GM18867 (cell line): ENCODE results near the gene KLHL3.

Experiments
- ATAC-seq: cut with Tn5 transposase; IDR thresholded peaks from one replicate; pipeline ENCODE4 v1.9.1; 2021; ENCODE audit warnings: mild to moderate bottlenecking, moderate library complexity; ENCODE audit not compliant: unreplicated experiment

The KLHL3 gene

GRCh38 chr5:137615171-137615775 is 120.6 kb downstream of the KLHL3 start:
- ATAC-seq: no peak

GRCh38 chr5:137613554-137614265 is 122.2 kb downstream of the KLHL3 start:
- no peak for ATAC-seq

- ATAC-seq: no peak
Measured at GRCh38 chr5:137612576-137612975, 123.3 kb downstream of the KLHL3 start.

- no peak for ATAC-seq
Measured at GRCh38 chr5:137611794-137612435, 124.0 kb downstream of the KLHL3 start.

GRCh38 chr5:137611011-137611580 is 124.8 kb downstream of the KLHL3 start:
- ATAC-seq: no peak

- ATAC-seq: no peak
Measured at GRCh38 chr5:137610598-137610997, 125.3 kb downstream of the KLHL3 start.

- no peak for ATAC-seq
Measured at GRCh38 chr5:137609127-137609526, 126.8 kb downstream of the KLHL3 start.

GRCh38 chr5:137607771-137608170 is 128.1 kb downstream of the KLHL3 start:
- ATAC-seq: no peak

GRCh38 chr5:137606401-137606800 is 129.5 kb downstream of the KLHL3 start:
- ATAC-seq: no peak

- ATAC-seq: no peak
Measured at GRCh38 chr5:137605411-137605810, 130.5 kb downstream of the KLHL3 start.

GRCh38 chr5:137604348-137605095 is 131.4 kb downstream of the KLHL3 start:
- no peak for ATAC-seq

GRCh38 chr5:137603891-137604290 is 132.0 kb downstream of the KLHL3 start:
- no peak for ATAC-seq

- ATAC-seq: no peak
Measured at GRCh38 chr5:137603356-137603755, 132.5 kb downstream of the KLHL3 start.

- no peak for ATAC-seq
Measured at GRCh38 chr5:137602721-137603273, 133.1 kb downstream of the KLHL3 start.

- ATAC-seq: no peak
Measured at GRCh38 chr5:137600721-137601360, 135.0 kb downstream of the KLHL3 start.

- ATAC-seq: no peak
Measured at GRCh38 chr5:137599457-137599856, 136.4 kb downstream of the KLHL3 start.

GRCh38 chr5:137598399-137598798 is 137.5 kb downstream of the KLHL3 start:
- no peak for ATAC-seq

GRCh38 chr5:137596941-137597340 is 138.9 kb downstream of the KLHL3 start:
- no peak for ATAC-seq

- no peak for ATAC-seq
Measured at GRCh38 chr5:137595396-137596079, 140.4 kb downstream of the KLHL3 start.

- ATAC-seq: no peak
Measured at GRCh38 chr5:137594717-137595116, 141.2 kb downstream of the KLHL3 start.
